Measurements from ENCODE around the gene CORO1C.
"Not testable (repeated sequence)": the region's sequence is repeated elsewhere in the genome, so short reads cannot be mapped to it uniquely, and the experiment has no call there.

Gene CORO1C

GRCh38 chr12:108772891-108773797 is 41.8 kb upstream of the CORO1C start:
- no peak for TF ChIP-seq CTCF (IDR thresholded peaks at IDR 0.05; ENCODE audit: low read length, missing control alignments)
- DNase-seq (ENCODE audit: low read depth) = no peak
- H3K4me3 ChIP-seq (replicated peaks; ENCODE audit: low read depth, low read length) = no peak overlapping the region

DNA sequence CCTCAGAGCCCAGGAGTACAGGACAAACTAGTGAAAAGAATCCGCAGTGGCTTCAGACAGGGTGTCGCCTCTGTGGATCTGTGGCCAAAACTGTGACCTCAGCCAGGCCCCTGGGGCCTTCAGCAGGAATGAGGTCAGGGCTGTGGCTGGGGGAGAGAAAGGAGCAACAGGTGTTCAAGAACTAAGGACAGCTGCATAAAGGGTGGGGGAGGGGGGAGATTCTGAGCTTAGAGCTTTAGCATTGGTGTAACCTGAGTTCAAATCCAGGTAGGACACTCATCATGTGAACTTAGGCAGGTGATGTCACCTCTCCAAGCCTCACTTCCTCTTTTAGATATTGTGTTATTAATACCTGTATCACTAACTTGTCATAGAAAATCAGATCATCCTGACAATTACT is 40.9 kb upstream of the CORO1C start:
- DNase-seq (ENCODE audit: low read depth) = no peak
- H3K4me3 ChIP-seq (replicated peaks; ENCODE audit: low read depth, low read length) = no peak overlapping the region
- TF ChIP-seq CTCF (IDR thresholded peaks at IDR 0.05; ENCODE audit: low read length, missing control alignments) = no peak

- DNase-seq (ENCODE audit: low read depth); H3K4me3 ChIP-seq (replicated peaks; ENCODE audit: low read depth, low read length): not testable (repeated sequence)
Measured at GRCh38 chr12:108771835-108772234, 40.5 kb upstream of the CORO1C start.

DNA sequence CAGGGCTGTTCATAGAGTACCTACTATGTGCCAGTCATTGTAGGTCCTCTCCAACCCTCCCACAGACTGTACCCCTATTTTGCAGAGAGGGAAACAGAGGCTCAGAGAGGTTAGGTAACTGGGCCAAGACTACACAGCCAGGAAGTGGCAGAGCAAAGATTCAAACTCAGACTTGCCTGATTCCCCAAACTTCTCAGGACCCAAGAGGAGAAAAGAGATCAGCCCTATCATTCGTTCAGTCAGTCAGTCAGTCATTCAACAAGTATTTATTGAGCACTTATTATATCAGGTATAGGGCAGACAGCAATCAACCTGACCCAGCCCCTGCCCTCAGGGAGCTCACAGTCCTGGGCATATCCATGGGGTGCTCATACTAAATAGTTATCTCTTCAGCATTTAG is 39.6 kb upstream of the CORO1C start:
- no peak for DNase-seq (ENCODE audit: low read depth)
- TF ChIP-seq CTCF (IDR thresholded peaks at IDR 0.05; ENCODE audit: low read length, missing control alignments) = no peak
- H3K4me3 ChIP-seq (replicated peaks; ENCODE audit: low read depth, low read length) = no peak overlapping the region

DNA sequence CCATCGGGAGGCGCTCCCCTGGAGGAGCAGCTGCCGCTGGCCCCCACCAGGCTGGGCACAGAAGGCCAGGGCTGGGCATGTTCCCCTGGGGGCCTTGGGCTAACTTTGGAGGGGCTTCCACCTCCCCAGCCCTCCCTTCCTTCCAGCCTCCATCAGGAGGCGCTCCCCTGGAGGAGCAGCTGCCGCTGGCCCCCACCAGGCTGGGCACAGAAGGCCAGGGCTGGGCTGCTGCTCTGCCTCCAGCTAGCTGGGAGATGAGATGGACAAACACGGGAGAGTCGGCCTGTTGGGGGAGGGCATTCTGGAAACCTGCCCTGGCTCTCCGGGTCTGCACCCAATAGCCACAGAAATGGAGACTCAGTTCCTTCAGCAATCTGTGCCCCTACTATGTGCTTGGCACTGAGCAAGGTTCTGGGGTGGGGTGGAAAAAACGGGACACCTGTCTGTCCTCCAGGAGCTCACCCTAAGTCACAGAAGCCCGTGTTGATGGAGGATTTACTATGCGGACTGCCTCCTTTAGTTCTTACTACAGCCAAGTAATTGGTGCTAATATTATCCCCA is 39.0 kb upstream of the CORO1C start:
- DNase-seq (ENCODE audit: low read depth) = no peak
- no peak overlapping the region for H3K4me3 ChIP-seq (replicated peaks; ENCODE audit: low read depth, low read length)
- TF ChIP-seq CTCF (IDR thresholded peaks at IDR 0.05; ENCODE audit: low read length, missing control alignments) = no peak

DNA sequence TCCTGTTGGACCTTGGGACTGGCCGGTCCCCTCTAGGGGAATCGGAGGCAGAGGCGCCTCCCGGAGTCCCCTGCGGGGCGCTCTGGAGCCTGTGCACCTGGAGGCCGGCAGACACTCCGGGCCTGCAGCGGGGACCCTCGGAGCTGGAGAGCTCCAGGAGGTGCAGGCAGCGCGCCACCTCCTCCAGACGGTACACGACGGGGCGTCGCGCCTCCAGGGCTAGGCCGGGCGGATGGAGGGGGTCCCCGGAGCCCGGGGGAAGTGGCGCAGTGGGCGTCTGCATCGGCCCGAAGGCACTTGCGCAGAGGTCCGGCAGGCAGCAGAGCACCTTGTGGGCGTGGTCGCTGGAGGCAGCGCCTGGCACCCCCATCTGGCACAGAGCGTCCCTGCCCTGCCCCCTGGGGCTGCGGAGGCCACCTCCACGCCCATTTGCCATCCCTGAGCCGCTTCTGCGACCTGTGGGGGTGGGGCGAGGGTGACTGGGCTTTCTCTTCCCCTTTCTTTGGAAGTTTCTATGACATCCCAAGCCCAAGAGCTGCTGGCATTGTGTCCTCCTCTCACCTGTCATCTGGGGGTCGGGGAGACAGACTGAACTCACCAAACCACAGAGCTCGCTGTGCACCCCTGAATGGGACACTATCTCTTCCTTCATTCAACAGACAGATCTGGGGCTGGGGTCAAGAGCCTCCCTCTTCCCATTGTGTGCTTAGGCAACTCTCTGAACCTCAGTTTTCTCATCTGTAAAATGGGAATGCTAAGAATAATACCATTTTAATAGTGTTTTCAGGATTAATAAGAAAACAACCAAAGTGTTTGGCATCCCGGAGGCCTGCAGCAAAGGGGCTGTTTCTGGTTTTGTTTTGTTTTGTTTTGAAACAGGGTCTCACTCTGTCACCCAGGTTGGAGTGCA is 37.5 kb upstream of the CORO1C start:
- no peak for TF ChIP-seq CTCF (IDR thresholded peaks at IDR 0.05; ENCODE audit: low read length, missing control alignments)
- H3K4me3 ChIP-seq (replicated peaks; ENCODE audit: low read depth, low read length) = peak overlapping the region; percentile 10
- DNase-seq (ENCODE audit: low read depth) = no peak

GRCh38 chr12:108766294-108766693 is 35.0 kb upstream of the CORO1C start:
- H3K4me3 ChIP-seq (replicated peaks; ENCODE audit: low read depth, low read length) = no peak overlapping the region
- no peak for TF ChIP-seq CTCF (IDR thresholded peaks at IDR 0.05; ENCODE audit: low read length, missing control alignments)
- no peak for DNase-seq (ENCODE audit: low read depth)
